Muscle of leg (tissue), 11 donors: ENCODE data around the gene WDR12. TPM values are rescaled to one million over a fixed set of nuclear protein-coding genes. Genes with fewer than 3 reads are reported as not detected.
"Not testable (repeated sequence)": the region's sequence is repeated elsewhere in the genome, so short reads cannot be mapped to it uniquely, and the experiment has no call there.

Experiments used
- DNase-seq: peaks from one replicate; pipeline ENCODE4 v3.0.0; 2013
- H3K27ac ChIP-seq: one replicate; pipeline ENCODE4 v1.5.1; 2013; ENCODE audit warnings: mild to moderate bottlenecking, low read length, control low read depth
- H3K27me3 ChIP-seq: one replicate; pipeline ENCODE4 v1.6.1; 2013; ENCODE audit warnings: low read length; ENCODE audit not compliant: control insufficient read depth, insufficient read depth
- H3K36me3 ChIP-seq: one replicate; pipeline ENCODE4 v1.6.1; 2013; ENCODE audit warnings: low read length; ENCODE audit not compliant: control insufficient read depth, insufficient read depth
- H3K4me1 ChIP-seq: one replicate; pipeline ENCODE4 v1.6.1; 2013; ENCODE audit warnings: low read length; ENCODE audit not compliant: control insufficient read depth, insufficient read depth
- H3K4me3 ChIP-seq: one replicate; pipeline ENCODE4 v1.5.1; 2013; ENCODE audit warnings: low read length, control low read depth
- H3K9me3 ChIP-seq: replicated peaks from 2 replicates; pipeline ENCODE4 v1.6.1; 2013; ENCODE audit warnings: low read depth, low read length; ENCODE audit not compliant: control insufficient read depth
- WGBS: methylation state at CpG from one replicate; pipeline ENCODE4 v1.1.5; 2013; ENCODE audit warnings: missing lambda C conversion rate; ENCODE audit not compliant: insufficient coverage; 5-methylcytosine and 5-hydroxymethylcytosine counted together
- polyA plus RNA-seq, 8 donors: library from polyadenylated mRNA; unstranded; fragments of 120-200 nt; gene quantifications; one replicate each; pipeline versions ENCODE4 v1.2.1 to v1.2.3, GENCODE V29; 2013; ENCODE audit warnings: inconsistent platforms in 1 of 8, low replicate concordance in 1 of 8; ENCODE audit not compliant: insufficient read length in 8 of 8, insufficient read depth in 1 of 8
- total RNA-seq: library from RNA; stranded (reverse); fragments of 120-200 nt; gene quantifications from one replicate; pipeline ENCODE4 v1.2.4, GENCODE V29; 2013

WDR12 gene
- total and polyA plus RNA-seq, 9 donors: 34.3 to 76.1 (median 64.5) TPM

DNA sequence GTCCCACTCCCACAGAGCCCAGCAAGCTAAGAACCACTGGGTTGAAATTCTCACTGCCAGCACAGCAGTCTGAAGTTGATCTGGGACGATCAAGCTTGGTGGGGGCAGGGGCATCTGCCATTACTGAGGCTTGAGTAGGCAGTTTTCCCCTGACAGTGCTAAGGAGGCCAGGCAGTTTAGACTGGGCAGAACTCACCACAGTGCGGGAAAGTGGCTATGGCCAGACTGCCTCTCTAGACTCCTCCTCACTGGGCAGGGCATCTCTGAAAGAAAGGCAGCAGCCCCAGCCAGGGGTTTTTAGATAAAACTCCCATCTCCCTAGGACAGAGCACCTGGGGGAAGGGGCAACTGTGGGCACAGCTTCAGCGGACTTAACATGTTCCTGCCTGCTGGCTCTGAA is 62.1 kb downstream of the WDR12 start:
- WGBS: 61% methylated on average over 2 of the region's 3 CpGs
- not testable (repeated sequence) for H3K27ac ChIP-seq, H3K36me3 ChIP-seq, H3K9me3 ChIP-seq, H3K27me3 ChIP-seq, DNase-seq, H3K4me3 ChIP-seq, H3K4me1 ChIP-seq

DNA sequence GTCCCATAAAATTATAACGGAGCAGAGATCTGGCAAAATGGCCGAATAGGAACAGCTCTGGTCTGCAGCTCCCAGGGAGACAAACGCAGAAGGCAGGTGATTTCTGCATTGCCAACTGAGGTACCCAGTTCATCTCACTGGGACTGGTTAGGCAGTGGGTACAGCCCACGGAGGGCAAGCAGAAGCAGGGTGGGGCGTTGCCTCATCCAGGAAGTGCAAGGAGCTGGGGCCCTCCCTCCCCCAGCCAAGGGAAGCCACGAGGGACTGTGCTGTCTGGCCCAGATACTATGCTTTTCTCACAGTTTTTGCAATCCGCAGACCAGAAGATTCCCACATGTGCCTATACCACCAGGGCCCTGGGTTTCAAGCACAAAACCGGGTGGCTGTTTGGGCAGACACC is 62.7 kb downstream of the WDR12 start:
- Histone ChIP-seq H3K27ac (no peak overlapping the region), H3K36me3 (no peaks in the 10 kb centered on the region), H3K4me1 (no peaks in the 10 kb centered on the region), H3K27me3 (no peaks in the 10 kb centered on the region), H3K4me3 (no peak overlapping the region), H3K9me3 (peaks cover under 1% of the 10 kb centered on the region)
- WGBS: 56% methylated on average over 6 of the region's 8 CpGs
- DNase-seq: no peak

DNA sequence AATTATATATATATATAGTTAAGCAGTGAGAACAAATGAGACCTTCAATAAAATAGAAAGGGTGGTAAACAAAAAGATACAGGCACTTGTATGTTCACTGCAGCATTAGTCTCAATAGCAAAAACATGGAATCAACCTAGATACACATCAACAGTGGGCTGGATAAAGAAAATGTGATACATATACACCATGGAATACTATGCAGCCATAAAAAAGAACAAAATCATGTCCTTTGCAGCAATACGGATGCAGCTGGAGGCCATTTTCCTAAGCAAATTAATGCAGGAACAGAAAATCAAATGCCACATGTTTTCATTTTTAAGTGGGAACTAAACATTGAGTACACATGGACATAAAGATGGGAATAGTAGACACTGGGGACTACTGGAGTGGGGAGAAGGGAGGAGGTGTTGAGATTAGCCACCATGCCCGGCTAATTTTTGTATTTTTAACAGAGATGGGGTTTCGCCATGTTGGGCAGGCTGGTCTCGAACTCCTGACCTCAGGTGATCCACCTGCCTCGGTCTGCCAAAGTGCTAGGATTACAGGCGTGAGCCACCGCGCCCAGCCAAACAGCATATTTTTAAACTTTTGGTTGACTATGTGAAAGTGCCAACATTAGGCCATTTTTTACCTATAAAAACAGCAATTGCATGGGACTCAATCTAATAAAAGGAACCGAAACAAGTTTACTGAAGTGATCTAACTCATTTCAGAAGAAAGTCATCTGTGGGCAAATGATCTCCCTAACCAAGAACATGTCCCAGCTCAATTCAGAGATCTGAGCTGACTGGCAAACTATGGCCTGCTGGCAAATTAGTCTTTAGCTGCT is 63.6 kb downstream of the WDR12 start:
- 100% methylated on average over 2 of the region's 9 CpGs for WGBS
- no peaks in the 10 kb centered on the region for H3K27me3 ChIP-seq
- H3K9me3 ChIP-seq: peaks cover 7% of the 10 kb centered on the region
- no peaks in the 10 kb centered on the region for H3K4me1 ChIP-seq
- DNase-seq: no peak
- H3K36me3 ChIP-seq: peaks cover 5% of the 10 kb centered on the region
- H3K4me3 ChIP-seq: no peak overlapping the region
- H3K27ac ChIP-seq: no peak overlapping the region

DNA sequence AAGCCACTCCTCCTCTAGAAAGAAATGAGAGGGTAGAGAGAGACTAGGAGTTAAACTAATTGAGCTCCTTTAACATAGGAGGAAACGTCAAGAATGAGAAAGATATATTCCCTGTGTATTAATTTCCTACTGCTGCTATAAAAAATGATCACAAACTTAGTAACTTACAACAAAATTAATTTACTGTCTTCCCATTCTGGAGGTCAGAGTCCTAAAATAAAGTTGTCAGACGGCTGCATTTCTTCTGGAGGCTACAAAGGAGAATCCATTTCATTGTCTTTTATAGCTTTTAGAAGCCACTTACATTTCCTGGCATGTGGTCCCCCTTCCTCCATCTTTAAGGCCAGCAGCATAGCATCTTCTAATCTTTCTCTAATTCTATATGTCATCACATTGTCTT is 66.8 kb downstream of the WDR12 start:
- Histone ChIP-seq H3K4me1 (no peaks in the 10 kb centered on the region), H3K27me3 (no peaks in the 10 kb centered on the region), H3K36me3 (peaks cover 5% of the 10 kb centered on the region), H3K4me3 (no peak overlapping the region), H3K27ac (no peak overlapping the region), H3K9me3 (peaks cover 15% of the 10 kb centered on the region)
- DNase-seq: no peak
- whole genome bisulfite sequencing: 67% methylated on average over 1 of the region's 2 CpGs

DNA sequence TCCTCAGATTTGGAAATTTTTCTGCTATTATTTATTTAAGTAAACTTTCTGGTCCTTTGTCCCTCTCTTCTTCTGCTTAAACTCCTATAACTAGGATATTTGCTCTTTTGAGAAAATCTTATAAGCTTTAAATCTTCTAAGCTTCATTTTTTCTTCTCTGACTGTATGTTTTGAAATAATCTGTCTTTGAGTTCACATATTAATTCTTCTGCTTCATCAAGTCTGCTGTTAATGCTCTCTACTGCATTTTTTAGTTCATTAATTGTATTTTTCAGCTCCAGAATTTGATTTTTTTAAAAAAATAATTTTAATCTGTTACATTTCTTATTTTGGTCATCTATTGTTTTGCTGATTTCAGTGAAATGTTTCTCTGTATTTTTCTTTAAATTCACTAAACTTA is 68.8 kb downstream of the WDR12 start:
- Histone ChIP-seq H3K27me3 (no peaks in the 10 kb centered on the region), H3K36me3 (peaks cover 5% of the 10 kb centered on the region), H3K9me3 (peaks cover 15% of the 10 kb centered on the region), H3K4me1 (no peaks in the 10 kb centered on the region), H3K27ac (no peak overlapping the region), H3K4me3 (no peak overlapping the region)
- DNase-seq: no peak

DNA sequence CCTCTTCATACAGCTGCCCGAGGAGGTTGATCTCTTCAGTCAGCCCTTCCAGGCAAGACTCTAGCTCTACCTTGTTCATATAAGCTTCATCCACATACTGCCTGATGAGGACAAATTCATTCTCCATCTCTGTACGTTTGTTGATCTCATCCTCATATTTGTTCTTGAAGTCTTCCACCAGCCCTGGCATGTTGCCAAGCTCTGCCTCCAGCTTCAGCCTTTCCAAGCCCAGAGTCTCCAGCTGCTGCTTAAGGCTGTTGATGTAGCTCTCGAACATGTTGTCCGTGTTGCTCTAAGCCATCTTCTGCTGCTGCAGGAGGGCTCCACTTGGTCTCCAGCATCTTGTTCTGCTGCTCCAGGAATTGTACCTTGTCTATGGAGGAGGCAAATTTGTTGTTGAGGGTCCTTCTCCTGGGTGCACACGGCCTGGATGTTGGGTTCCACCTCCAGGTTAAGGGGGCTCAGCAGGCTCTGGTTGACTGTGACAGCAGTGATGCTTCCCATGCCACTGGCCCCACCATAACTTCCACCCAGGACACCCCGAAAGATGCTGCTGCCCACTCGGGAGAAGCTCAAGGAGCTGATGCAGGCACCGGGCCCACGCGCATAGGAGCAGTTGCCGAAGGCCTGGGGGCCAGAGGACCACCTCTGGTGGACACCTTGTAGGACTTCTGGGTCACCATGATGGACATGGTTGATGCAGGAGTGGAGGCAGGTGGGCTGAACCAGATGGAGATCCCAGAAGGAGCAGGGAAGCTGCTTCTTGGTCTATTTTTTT is 70.2 kb downstream of the WDR12 start:
- no peaks in the 10 kb centered on the region for H3K27me3 ChIP-seq
- no peaks in the 10 kb centered on the region for H3K4me1 ChIP-seq
- H3K9me3 ChIP-seq: peaks cover 15% of the 10 kb centered on the region
- H3K4me3 ChIP-seq: no peak overlapping the region
- no peak overlapping the region for H3K27ac ChIP-seq
- 84% methylated on average over 9 of the region's 11 CpGs for WGBS
- peaks cover 5% of the 10 kb centered on the region for H3K36me3 ChIP-seq
- peak; percentile 16 for DNase-seq

DNA sequence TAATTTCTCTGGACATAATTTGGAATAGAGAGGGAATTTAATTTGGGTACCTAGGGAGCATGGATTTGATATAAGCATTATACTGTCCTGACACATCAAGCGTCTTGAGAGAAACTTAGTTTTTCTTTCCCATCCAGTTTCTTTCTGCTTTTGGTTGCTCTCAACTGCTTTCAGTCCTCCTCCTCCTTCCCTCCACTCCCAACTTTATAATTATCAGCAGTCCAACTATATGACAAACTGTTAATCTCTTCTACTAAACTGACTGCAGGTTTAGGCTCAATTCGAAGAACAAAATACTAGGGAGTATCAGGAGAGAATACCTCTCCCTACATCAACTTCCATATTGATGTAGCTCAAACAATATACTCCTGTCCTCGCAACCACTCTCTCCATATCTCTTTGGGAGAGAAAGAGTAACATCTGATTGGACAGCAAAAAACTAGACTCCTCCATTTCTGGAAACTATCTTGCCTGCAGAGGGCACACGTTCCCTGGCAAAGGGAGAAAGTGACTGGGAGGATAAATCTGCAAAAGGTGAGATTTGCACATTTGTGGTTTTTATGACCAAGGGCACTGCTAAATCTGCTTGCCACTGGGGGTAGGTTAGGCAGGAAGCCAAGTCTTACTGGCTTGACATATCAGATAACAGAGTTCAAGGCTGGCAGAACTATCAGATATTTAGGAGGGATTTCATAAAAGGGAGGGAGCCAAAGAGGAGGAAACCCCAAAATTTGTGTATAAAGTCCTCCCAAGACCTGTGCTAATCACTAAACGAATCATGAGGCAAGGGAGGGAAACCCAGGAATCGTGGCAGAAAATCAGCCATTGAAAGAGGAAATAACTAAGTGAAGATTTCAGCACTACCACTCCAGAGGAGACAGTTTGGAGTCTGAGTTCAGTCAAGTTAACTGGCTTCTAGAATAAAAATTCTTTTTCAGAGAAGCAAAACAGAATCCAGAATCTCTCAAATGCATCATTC is 79.9 kb downstream of the WDR12 start:
- 55% methylated on average over 3 of the region's 6 CpGs for WGBS
- peak; percentile 57 for DNase-seq
- H3K4me3 ChIP-seq: no peak overlapping the region

DNA sequence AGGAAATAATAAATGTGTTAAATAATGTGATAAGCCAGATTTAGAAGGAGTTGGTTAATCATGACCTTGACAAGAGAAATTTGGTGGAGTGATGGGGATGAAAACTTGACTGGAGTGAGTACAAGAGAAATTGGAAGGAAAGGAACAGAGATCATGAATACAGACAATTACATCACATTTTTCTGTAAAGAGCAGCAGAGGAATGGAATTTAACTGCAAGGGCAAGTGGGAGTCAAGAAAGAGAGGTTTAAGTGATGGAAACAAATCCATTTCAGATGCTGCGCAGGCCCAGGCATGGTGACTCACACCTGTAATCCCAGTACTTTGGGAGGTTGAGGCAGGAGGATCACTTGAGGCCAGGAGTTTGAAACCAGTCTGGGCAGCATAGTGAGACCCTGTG is 86.6 kb downstream of the WDR12 start:
- H3K4me1 ChIP-seq: no peaks in the 10 kb centered on the region
- H3K27me3 ChIP-seq: no peaks in the 10 kb centered on the region
- H3K4me3 ChIP-seq: no peak overlapping the region
- no peak overlapping the region for H3K27ac ChIP-seq
- H3K9me3 ChIP-seq: no peaks in the 10 kb centered on the region
- no CpG with 5 or more reads among the region's 1 CpG for WGBS
- DNase-seq: no peak
- H3K36me3 ChIP-seq: no peaks in the 10 kb centered on the region

More for the DNA sequence above, 79.9 kb downstream of the WDR12 start:
- H3K27me3 ChIP-seq: no peaks in the 10 kb centered on the region
- no peaks in the 10 kb centered on the region for H3K9me3 ChIP-seq
- no peak overlapping the region for H3K27ac ChIP-seq
- no peaks in the 10 kb centered on the region for H3K4me1 ChIP-seq
- H3K36me3 ChIP-seq: no peaks in the 10 kb centered on the region
